ENCODE measurements around the gene APOBEC3B. TPM values are rescaled to one million over a fixed set of nuclear protein-coding genes. Genes with fewer than 3 reads are reported as not detected.

The APOBEC3B gene
- 1.5 to 2.9 TPM (median 2.4 TPM) in 3 replicates for total RNA-seq
- long read RNA-seq, transcript APOBEC3B-201 (8 exons, 1,533 nt): major isoform, 5 of 7 reads
- long read RNA-seq, partial matches to known transcripts: 2 of 7 reads
- long read RNA-seq, other reads (novel, unspliced or antisense): 0 of 7 reads

- Mint-ChIP-seq H3K9me3 (ENCODE audit: low read depth) (peaks cover 5% of the 10 kb centered on the region), H3K4me1 (ENCODE audit: low read depth) (peaks cover 17% of the 10 kb centered on the region), H3K27ac (ENCODE audit: unreplicated experiment) (peak within 1 kb of the TSS; percentile 67), H3K36me3 (ENCODE audit: low read depth) (no peaks in the 10 kb centered on the region), H3K27me3 (ENCODE audit: low read depth) (no peaks in the 10 kb centered on the region), H3K4me3 (ENCODE audit: unreplicated experiment) (peak within 1 kb of the TSS; percentile 78)
- no peak for TF ChIP-seq CTCF (IDR thresholded peaks at IDR 0.05)
- peak; percentile 53 for DNase-seq (ENCODE audit: low spot score)
Measured at GRCh38 chr22:38981992-38982927, at the start of gene APOBEC3B. Gene APOBEC3B, plus strand, starts transcription at chr22:38982347. Its CDS starts 107 bp downstream, at chr22:38982454.

- TF ChIP-seq CTCF (IDR thresholded peaks at IDR 0.05): no peak
- Mint-ChIP-seq H3K9me3 (ENCODE audit: low read depth) (no peaks in the 10 kb centered on the region), H3K4me3 (ENCODE audit: unreplicated experiment) (no peak overlapping the region), H3K27me3 (ENCODE audit: low read depth) (peaks cover 49% of the 10 kb centered on the region), H3K27ac (ENCODE audit: unreplicated experiment) (no peak overlapping the region), H3K36me3 (ENCODE audit: low read depth) (no peaks in the 10 kb centered on the region), H3K4me1 (ENCODE audit: low read depth) (no peaks in the 10 kb centered on the region)
- DNase-seq (ENCODE audit: low spot score): no peak
Measured at GRCh38 chr22:38935023-38935422, 47.1 kb upstream of the APOBEC3B start.

GRCh38 chr22:38935616-38936015, 46.5 kb upstream of the APOBEC3B start:
- no peaks in the 10 kb centered on the region for H3K9me3 Mint-ChIP-seq (ENCODE audit: low read depth)
- no peak overlapping the region for H3K27ac Mint-ChIP-seq (ENCODE audit: unreplicated experiment)
- H3K27me3 Mint-ChIP-seq (ENCODE audit: low read depth): peaks cover 48% of the 10 kb centered on the region

GRCh38 chr22:38936562-38936961, 45.6 kb upstream of the APOBEC3B start:
- no peaks in the 10 kb centered on the region for H3K4me1 Mint-ChIP-seq (ENCODE audit: low read depth)
- TF ChIP-seq CTCF (IDR thresholded peaks at IDR 0.05): no peak
- no peaks in the 10 kb centered on the region for H3K36me3 Mint-ChIP-seq (ENCODE audit: low read depth)
- DNase-seq (ENCODE audit: low spot score): no peak
- H3K27me3 Mint-ChIP-seq (ENCODE audit: low read depth): peaks cover 56% of the 10 kb centered on the region
- H3K9me3 Mint-ChIP-seq (ENCODE audit: low read depth): no peaks in the 10 kb centered on the region
- no peak overlapping the region for H3K4me3 Mint-ChIP-seq (ENCODE audit: unreplicated experiment)
- no peak overlapping the region for H3K27ac Mint-ChIP-seq (ENCODE audit: unreplicated experiment)

More at GRCh38 chr22:38935616-38936015, 46.5 kb upstream of the APOBEC3B start:
- DNase-seq (ENCODE audit: low spot score): no peak
- H3K4me3 Mint-ChIP-seq (ENCODE audit: unreplicated experiment): no peak overlapping the region
- no peak for TF ChIP-seq CTCF (IDR thresholded peaks at IDR 0.05)
- H3K4me1 Mint-ChIP-seq (ENCODE audit: low read depth): no peaks in the 10 kb centered on the region
- no peaks in the 10 kb centered on the region for H3K36me3 Mint-ChIP-seq (ENCODE audit: low read depth)

- H3K9me3 Mint-ChIP-seq (ENCODE audit: low read depth): no peaks in the 10 kb centered on the region
- no peaks in the 10 kb centered on the region for H3K4me1 Mint-ChIP-seq (ENCODE audit: low read depth)
- H3K27me3 Mint-ChIP-seq (ENCODE audit: low read depth): peaks cover 60% of the 10 kb centered on the region
- H3K4me3 Mint-ChIP-seq (ENCODE audit: unreplicated experiment): no peak overlapping the region
- no peak overlapping the region for H3K27ac Mint-ChIP-seq (ENCODE audit: unreplicated experiment)
- H3K36me3 Mint-ChIP-seq (ENCODE audit: low read depth): no peaks in the 10 kb centered on the region
- DNase-seq (ENCODE audit: low spot score): no peak
- no peak for TF ChIP-seq CTCF (IDR thresholded peaks at IDR 0.05)
Measured at GRCh38 chr22:38937036-38937435, 45.1 kb upstream of the APOBEC3B start.

Measured in chondrocyte (in vitro differentiated cells).